Measurements from ENCODE around the gene TP53I13.

DNA sequence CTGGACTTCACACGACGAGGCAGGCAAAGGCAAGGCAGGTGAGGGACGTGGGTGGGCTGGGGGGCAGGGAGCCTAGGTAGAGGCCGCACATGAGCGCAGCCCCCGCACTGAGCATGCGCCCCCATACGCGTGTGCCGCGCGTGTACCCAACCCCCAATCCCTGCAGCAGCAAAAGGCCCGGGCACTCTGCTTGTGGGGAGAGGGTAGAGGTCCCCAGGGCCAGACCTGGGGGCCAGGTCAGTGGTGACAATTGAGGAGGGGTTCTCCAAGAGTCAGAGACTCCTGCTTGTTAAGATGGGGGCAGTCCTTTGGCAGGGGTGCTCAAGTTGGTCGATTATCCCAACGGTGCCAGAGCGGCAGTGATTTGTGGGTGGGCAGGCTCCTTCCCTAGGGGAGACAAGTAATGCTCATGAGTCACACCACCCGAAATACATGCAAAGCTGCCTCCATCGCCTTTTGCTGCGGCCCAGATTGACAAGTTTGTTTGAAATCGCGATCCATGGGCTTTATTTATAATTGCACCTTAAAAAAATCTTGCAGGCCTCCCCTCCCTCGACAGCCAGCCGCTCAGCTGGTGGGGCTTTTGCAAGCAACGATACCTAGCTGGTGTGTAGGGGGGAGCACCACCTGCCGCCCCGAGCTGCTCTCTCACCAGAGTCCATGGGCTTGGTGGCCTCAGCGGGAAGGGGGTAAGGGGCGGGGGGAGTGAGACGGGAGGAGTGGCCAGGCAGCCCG, 22.1 kb downstream of the TP53I13 start:
- TF ChIP-seq POLR2A (IDR thresholded peaks at IDR 0.05) (no peak), CTCF (IDR thresholded peaks at IDR 0.05) (no peak), POLR2AphosphoS5 (IDR thresholded peaks at IDR 0.05) (no peak), EP300 (IDR thresholded peaks at IDR 0.05) (no peak)
